ENCODE measurements around the gene TGM2.

The TGM2 gene

DNA sequence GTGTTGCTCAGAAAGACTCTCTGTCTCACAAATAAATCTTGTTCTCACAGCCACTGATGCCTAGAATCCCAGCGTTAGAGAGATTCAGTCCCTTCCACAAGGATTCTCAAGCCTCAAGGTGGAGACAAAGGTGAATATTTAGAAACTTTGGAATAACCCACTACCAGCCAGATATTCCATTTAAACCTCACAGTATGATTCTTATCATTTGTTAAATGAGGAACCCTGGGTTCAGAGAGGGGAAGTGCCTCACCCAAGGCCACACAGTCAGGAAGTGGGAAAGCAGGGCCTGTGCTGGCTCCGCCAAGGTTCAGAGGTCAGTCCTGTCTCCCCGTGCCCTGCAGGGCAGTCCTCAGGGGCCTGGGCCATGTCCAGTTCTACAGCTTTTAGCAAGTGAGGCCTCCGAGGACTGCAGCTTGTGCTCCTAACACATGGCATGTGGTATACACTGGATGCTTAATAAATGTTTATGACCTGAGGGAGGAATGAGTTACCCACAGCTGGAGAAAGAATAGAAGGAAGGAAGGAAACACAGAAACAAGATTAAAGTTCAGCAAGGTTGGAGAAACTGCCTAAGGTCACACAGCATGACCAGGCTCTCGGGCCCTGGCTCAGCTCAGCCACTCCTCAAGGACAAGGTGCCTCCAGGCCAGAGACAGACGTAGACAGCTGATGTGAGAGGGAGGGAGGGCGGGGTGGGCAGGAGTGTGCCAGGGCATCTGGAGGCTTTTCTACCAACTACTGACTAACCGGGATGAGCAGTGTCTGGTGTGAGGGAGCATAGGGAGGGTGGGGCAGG is 3.9 kb upstream of the TGM2 start:
- Histone ChIP-seq H3K27ac (ENCODE audit: low read length) (no peak overlapping the region), H3F3A (ENCODE audit: insufficient read depth, low read length) (no peaks in the 10 kb centered on the region), H3K9ac (ENCODE audit: low read length) (no peak overlapping the region), H4K20me1 (ENCODE audit: insufficient read depth, low read length) (no peaks in the 10 kb centered on the region), H3K79me2 (ENCODE audit: low read length) (no peaks in the 10 kb centered on the region), H3K9me3 (replicated peaks; ENCODE audit: insufficient read depth, low read length) (no peaks in the 10 kb centered on the region), H3K4me2 (ENCODE audit: low read depth, low read length) (no peak overlapping the region), H2AFZ (ENCODE audit: low read length) (no peak overlapping the region), H3K36me3 (replicated peaks; ENCODE audit: insufficient read depth, low read length) (no peaks in the 10 kb centered on the region), H3K27me3 (replicated peaks; ENCODE audit: insufficient read depth, low read length) (no peaks in the 10 kb centered on the region), H3K4me3 (ENCODE audit: low read length) (no peak overlapping the region), H3K4me1 (ENCODE audit: low read length) (peaks cover 15% of the 10 kb centered on the region; the same call in 1 of the 2 replicates), H3K9me2 (replicated peaks; ENCODE audit: insufficient read depth, low read length) (no peaks in the 10 kb centered on the region)
- TF ChIP-seq, protein P1, sequence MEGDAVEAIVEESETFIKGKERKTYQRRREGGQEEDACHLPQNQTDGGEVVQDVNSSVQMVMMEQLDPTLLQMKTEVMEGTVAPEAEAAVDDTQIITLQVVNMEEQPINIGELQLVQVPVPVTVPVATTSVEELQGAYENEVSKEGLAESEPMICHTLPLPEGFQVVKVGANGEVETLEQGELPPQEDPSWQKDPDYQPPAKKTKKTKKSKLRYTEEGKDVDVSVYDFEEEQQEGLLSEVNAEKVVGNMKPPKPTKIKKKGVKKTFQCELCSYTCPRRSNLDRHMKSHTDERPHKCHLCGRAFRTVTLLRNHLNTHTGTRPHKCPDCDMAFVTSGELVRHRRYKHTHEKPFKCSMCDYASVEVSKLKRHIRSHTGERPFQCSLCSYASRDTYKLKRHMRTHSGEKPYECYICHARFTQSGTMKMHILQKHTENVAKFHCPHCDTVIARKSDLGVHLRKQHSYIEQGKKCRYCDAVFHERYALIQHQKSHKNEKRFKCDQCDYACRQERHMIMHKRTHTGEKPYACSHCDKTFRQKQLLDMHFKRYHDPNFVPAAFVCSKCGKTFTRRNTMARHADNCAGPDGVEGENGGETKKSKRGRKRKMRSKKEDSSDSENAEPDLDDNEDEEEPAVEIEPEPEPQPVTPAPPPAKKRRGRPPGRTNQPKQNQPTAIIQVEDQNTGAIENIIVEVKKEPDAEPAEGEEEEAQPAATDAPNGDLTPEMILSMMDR (IDR thresholded peaks at IDR 0.05; ENCODE audit: low read length) = no peak
- TF ChIP-seq EZH2 (optimal IDR thresholded peaks at IDR 0.05; ENCODE audit: low read depth, low read length) = no peak
- TF ChIP-seq EZH2phosphoT487 (IDR thresholded peaks at IDR 0.05; ENCODE audit: low read length) = no peak
- DNase-seq = no peak

DNA sequence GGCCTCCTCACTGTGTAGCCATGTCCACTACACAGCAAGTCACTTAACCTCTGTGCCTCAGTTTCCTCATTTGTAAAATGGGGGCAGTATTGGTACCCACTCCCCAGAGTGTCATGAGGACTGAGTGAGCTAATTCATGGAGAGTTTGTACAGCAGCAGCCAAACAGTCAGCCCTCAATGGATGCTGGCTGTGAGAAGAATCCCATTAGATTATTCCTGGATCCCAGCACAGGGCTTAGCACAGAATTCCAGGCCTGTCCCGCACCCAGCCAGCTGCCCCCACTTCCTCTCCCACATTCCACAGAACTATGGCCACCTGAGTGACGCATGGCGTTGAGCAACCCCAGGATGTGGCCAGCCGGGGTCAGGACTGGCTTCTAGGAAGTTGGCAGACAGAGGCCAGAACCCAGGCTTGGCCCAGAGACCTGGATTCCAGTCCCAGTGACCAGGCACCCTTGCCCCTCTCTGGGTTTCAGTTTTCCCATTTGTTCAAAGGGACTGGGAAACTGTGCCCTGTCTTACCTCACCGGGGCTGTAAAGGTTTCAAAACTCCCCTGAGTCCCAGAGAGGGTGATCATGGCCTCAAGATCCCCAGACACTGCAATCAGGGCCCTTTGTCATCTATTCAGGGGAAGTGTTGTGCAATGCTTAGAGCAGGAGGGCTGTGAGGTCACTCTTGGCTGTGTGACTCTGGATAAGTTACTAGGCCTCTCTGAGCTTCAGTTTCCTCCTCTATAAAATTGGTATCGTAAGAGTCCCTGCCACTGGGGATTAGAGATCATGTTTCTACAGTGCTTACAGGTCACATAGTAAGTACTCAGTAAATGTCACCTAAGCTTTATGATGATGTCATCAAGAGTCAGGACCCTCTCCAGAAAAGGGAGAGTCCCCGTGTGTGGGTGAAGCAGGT is 3.0 kb upstream of the TGM2 start:
- Histone ChIP-seq H3K27me3 (replicated peaks; ENCODE audit: insufficient read depth, low read length) (no peaks in the 10 kb centered on the region), H3K27ac (ENCODE audit: low read length) (no peak overlapping the region), H3K4me2 (ENCODE audit: low read depth, low read length) (no peak overlapping the region)

DNA sequence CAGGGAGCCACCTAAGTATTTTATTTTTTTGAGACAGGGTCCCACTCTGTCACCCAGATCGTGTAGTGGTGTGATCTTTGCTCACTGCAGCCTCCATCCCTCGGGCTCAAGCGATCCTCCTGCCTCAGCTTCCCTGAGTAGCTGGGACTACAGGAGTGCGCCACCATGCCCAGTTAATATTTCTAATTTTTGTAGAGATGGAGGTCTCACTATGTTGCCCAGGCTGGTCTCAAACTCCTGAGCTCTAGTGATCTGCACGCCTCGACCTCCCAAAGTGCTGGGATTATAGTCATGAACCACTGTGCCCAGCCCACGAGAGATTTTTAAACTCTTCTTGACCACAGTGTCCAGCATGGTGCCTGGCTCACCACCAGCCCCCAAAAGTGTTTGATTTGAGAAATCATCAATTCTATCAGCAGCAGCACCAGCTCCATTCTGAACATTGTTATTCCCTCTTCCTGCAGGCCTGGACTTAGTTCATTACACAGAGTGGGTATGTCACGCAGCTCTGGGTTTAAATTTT is 2.3 kb upstream of the TGM2 start:
- H3K9me2 ChIP-seq (replicated peaks; ENCODE audit: insufficient read depth, low read length) = no peaks in the 10 kb centered on the region
- no peak overlapping the region for H3K9ac ChIP-seq (ENCODE audit: low read length)
- DNase-seq = no peak
- H3K79me2 ChIP-seq (ENCODE audit: low read length) = no peaks in the 10 kb centered on the region
- H3K27me3 ChIP-seq (replicated peaks; ENCODE audit: insufficient read depth, low read length) = no peaks in the 10 kb centered on the region
- no peak overlapping the region for H3K27ac ChIP-seq (ENCODE audit: low read length)
- H3K9me3 ChIP-seq (replicated peaks; ENCODE audit: insufficient read depth, low read length) = no peaks in the 10 kb centered on the region
- no peak overlapping the region for H3K4me2 ChIP-seq (ENCODE audit: low read depth, low read length)
- TF ChIP-seq EZH2phosphoT487 (IDR thresholded peaks at IDR 0.05; ENCODE audit: low read length) (no peak), EZH2 (optimal IDR thresholded peaks at IDR 0.05; ENCODE audit: low read depth, low read length) (no peak)
- TF ChIP-seq, protein P1 (IDR thresholded peaks at IDR 0.05; ENCODE audit: low read length) = no peak
- no peaks in the 10 kb centered on the region for H4K20me1 ChIP-seq (ENCODE audit: insufficient read depth, low read length)
- no peaks in the 10 kb centered on the region for H3K36me3 ChIP-seq (replicated peaks; ENCODE audit: insufficient read depth, low read length)
- no peak overlapping the region for H3K4me3 ChIP-seq (ENCODE audit: low read length)
- peaks cover 15% of the 10 kb centered on the region; the same call in 1 of the 2 replicates for H3K4me1 ChIP-seq (ENCODE audit: low read length)
- H3F3A ChIP-seq (ENCODE audit: insufficient read depth, low read length) = no peaks in the 10 kb centered on the region
- H2AFZ ChIP-seq (ENCODE audit: low read length) = no peak overlapping the region

More for the DNA sequence above, 3.0 kb upstream of the TGM2 start:
- TF ChIP-seq EZH2 (optimal IDR thresholded peaks at IDR 0.05; ENCODE audit: low read depth, low read length) (no peak), EZH2phosphoT487 (IDR thresholded peaks at IDR 0.05; ENCODE audit: low read length) (no peak)
- TF ChIP-seq, protein P1 (IDR thresholded peaks at IDR 0.05; ENCODE audit: low read length) = no peak
- Histone ChIP-seq H3K9ac (ENCODE audit: low read length) (no peak overlapping the region), H3K4me1 (ENCODE audit: low read length) (peaks cover 15% of the 10 kb centered on the region; the same call in 1 of the 2 replicates), H3K4me3 (ENCODE audit: low read length) (no peak overlapping the region), H3K9me3 (replicated peaks; ENCODE audit: insufficient read depth, low read length) (no peaks in the 10 kb centered on the region), H3K79me2 (ENCODE audit: low read length) (no peaks in the 10 kb centered on the region), H3F3A (ENCODE audit: insufficient read depth, low read length) (no peaks in the 10 kb centered on the region), H3K9me2 (replicated peaks; ENCODE audit: insufficient read depth, low read length) (no peaks in the 10 kb centered on the region), H2AFZ (ENCODE audit: low read length) (no peak overlapping the region), H4K20me1 (ENCODE audit: insufficient read depth, low read length) (no peaks in the 10 kb centered on the region), H3K36me3 (replicated peaks; ENCODE audit: insufficient read depth, low read length) (no peaks in the 10 kb centered on the region)
- no peak for DNase-seq
